Lung (tissue), 12 donors: ENCODE measurements around the gene HS6ST3. TPM values are rescaled to one million over a fixed set of nuclear protein-coding genes. Genes with fewer than 3 reads are reported as not detected.

Experiments
- ATAC-seq: fragments of 200-7000 bp; cut with Tn5 transposase; one replicate; pipeline ENCODE4 v1.9.1; 2020; ENCODE audit warnings: moderate number of reproducible peaks; ENCODE audit not compliant: insufficient read depth, low FRiP score
- DNase-seq, 3 donors: peaks; one replicate each; pipeline ENCODE4 v3.0.0-alpha.2; 2013 to 2017
- H3K27ac ChIP-seq, 2 donors: one replicate each; pipeline ENCODE4 v1.5.1; 2013; ENCODE audit warnings: mild to moderate bottlenecking in 2 of 2, moderate library complexity in 2 of 2, control low read depth in 1 of 2, inconsistent platforms in 1 of 2, low read depth in 1 of 2, low read length in 1 of 2
- H3K27me3 ChIP-seq, 3 donors: one replicate each; pipeline ENCODE4 v1.5.1; 2013; ENCODE audit warnings: low read length in 2 of 3; ENCODE audit not compliant: control insufficient read depth in 3 of 3, insufficient read depth in 3 of 3
- H3K36me3 ChIP-seq, 4 donors: one replicate each; pipeline ENCODE4 v1.5.1; 2013; ENCODE audit warnings: low read length in 4 of 4, mild to moderate bottlenecking in 1 of 4, moderate library complexity in 1 of 4; ENCODE audit not compliant: control insufficient read depth in 4 of 4, insufficient read depth in 4 of 4
- H3K4me1 ChIP-seq, 5 donors: one replicate each; pipeline ENCODE4 v1.5.1; 2013; ENCODE audit warnings: low read length in 5 of 5, mild to moderate bottlenecking in 2 of 5, moderate library complexity in 1 of 5; ENCODE audit not compliant: control insufficient read depth in 5 of 5, insufficient read depth in 5 of 5
- H3K4me3 ChIP-seq: one replicate; pipeline ENCODE4 v1.5.1; 2013; ENCODE audit warnings: mild to moderate bottlenecking, control low read depth, moderate library complexity
- H3K9ac ChIP-seq, 2 donors: one replicate each; pipeline ENCODE4 v1.5.1; 2013; ENCODE audit warnings: low read length in 2 of 2, control low read depth in 1 of 2; ENCODE audit not compliant: insufficient read depth in 1 of 2
- H3K9me3 ChIP-seq, 4 donors: one replicate each; pipeline ENCODE4 v1.5.1; 2013; ENCODE audit warnings: low read length in 3 of 4, mild to moderate bottlenecking in 1 of 4, moderate library complexity in 1 of 4; ENCODE audit not compliant: control insufficient read depth in 4 of 4, insufficient read depth in 3 of 4
- WGBS, 2 donors: extraction: QIAGEN DNeasy Blood & Tissue Kit; methylation state at CpG; one replicate each; pipeline ENCODE4 v1.1.7; 2013; 5-methylcytosine and 5-hydroxymethylcytosine counted together
- polyA plus RNA-seq, 2 donors: library from polyadenylated mRNA; stranded (reverse); fragments of 200-250 nt; gene quantifications; one replicate each; pipeline ENCODE4 v1.2.1, GENCODE V29; 2013
- total RNA-seq, 2 donors: library from RNA; depleted of rRNA in 1 of 2; stranded (reverse); fragments of >200 nt in 1 of 2; gene quantifications; one replicate each; pipeline ENCODE4 v1.2.1, GENCODE V29; 2014 to 2021
- TF ChIP-seq, protein P1 (sequence below): IDR thresholded peaks from 2 replicates; pipeline ENCODE4 v1.5.1; 2012; ENCODE audit warnings: mild to moderate bottlenecking; ENCODE audit errors: control extremely low read depth, extremely low read depth
- donor health status: control.
- donor health status: control.
- donor health status: Bipolar disorder and iron deficiency.
- donor health status: healthy.
- donor health status: DM: yes; HTN: yes; CAD: no.

The HS6ST3 gene
- total and polyA plus RNA-seq, 4 donors = 0.01 to 0.17 (median 0.04) TPM

DNA sequence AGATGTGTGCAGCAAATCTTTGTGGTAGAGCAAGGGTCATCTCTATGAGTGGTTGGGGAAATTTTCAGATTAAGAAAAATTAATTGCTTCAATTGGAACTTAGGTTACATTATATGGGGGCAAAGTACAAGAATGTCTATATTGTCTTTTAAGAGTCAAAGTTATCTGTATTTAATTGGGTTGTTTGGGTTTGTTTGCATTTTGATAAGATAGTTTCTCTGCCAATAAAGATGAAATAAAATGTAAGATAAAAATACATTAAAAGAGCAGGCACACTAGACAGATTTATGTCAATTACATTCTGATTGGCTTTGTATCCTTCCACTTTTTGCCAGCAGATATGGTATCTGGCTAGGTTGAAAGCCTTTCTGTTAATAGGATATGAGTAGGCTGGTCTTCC lies 587.1 kb downstream of the HS6ST3 start:
- Histone ChIP-seq H3K27ac (no peak overlapping the region), H3K9ac (no peak overlapping the region), H3K4me3 (no peak overlapping the region), H3K36me3 (no peaks in the 10 kb centered on the region), H3K9me3 (no peaks in the 10 kb centered on the region), H3K4me1 (no peaks in the 10 kb centered on the region), H3K27me3 (no peaks in the 10 kb centered on the region)
- DNase-seq (no peak), ATAC-seq (no peak)
- TF ChIP-seq, protein P1, sequence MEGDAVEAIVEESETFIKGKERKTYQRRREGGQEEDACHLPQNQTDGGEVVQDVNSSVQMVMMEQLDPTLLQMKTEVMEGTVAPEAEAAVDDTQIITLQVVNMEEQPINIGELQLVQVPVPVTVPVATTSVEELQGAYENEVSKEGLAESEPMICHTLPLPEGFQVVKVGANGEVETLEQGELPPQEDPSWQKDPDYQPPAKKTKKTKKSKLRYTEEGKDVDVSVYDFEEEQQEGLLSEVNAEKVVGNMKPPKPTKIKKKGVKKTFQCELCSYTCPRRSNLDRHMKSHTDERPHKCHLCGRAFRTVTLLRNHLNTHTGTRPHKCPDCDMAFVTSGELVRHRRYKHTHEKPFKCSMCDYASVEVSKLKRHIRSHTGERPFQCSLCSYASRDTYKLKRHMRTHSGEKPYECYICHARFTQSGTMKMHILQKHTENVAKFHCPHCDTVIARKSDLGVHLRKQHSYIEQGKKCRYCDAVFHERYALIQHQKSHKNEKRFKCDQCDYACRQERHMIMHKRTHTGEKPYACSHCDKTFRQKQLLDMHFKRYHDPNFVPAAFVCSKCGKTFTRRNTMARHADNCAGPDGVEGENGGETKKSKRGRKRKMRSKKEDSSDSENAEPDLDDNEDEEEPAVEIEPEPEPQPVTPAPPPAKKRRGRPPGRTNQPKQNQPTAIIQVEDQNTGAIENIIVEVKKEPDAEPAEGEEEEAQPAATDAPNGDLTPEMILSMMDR = no peak

DNA sequence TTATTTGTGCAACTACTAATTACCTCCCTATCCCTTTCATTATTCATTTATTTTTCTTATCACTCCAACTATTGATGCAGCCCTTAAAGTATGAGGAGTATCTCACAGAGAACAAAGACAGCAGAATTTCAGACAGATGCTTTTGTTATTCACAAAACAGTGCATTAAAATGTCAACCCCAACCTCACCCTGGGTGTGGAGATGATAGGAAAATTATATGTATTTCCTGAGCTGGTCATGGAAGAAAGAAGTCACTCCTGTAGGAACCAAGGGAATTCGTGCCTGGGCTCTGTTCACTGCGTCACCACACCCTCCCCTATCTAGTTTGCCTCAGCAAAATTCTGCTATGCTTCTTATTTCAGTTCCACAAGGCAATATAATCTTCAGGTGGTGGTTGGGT lies 588.9 kb downstream of the HS6ST3 start:
- Histone ChIP-seq H3K27ac (no peak overlapping the region), H3K27me3 (no peaks in the 10 kb centered on the region), H3K9me3 (no peaks in the 10 kb centered on the region), H3K36me3 (no peaks in the 10 kb centered on the region), H3K4me1 (no peaks in the 10 kb centered on the region), H3K9ac (no peak overlapping the region), H3K4me3 (no peak overlapping the region)
- ATAC-seq = no peak
- TF ChIP-seq, protein P1 = no peak
- no peak for DNase-seq
- 77 to 81% methylated on average over 2 of the region's 2 CpGs for WGBS, 2 donors

DNA sequence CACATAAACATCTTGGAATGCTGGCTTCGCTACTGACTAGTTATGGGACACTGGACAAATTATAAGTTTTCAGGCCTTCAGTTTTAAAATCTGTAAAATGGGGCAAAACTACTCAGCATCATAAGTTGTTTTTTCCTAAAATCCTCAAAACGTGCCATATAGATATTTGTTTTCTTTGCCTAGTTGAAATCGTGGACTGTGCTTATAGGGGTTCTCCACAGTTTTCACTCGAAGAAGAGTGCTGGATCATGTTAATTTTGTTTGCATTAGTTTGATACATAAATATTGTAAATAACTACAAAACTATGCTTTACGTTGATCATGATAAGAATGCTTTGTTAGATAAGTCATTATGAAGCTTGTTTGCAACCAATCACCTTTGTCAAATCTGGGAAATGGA lies 591.0 kb downstream of the HS6ST3 start:
- no peak for ATAC-seq

DNA sequence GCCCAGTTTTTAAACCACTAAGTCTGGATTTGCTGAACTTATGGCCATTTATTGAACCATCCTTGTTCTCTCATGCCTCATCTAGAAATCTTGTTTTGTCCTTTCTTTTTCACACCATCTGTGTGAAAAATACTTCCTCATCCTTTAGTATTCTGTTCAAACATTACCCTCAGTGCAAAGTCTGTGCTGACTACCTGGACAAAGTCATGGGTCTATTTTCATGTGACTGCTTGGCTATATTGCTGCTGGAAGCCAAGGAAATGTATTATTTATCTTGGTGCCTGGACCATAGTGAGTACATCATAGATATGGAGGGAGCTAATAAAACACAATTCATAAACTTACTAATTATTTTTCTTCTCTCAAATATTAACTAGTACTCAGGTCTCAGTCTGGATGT lies 591.9 kb downstream of the HS6ST3 start:
- TF ChIP-seq, protein P1 = no peak
- no peak overlapping the region for H3K9ac ChIP-seq
- no peak for ATAC-seq

More for the DNA sequence above, 591.0 kb downstream of the HS6ST3 start:
- Histone ChIP-seq H3K4me1 (no peaks in the 10 kb centered on the region), H3K27me3 (no peaks in the 10 kb centered on the region), H3K9ac (no peak overlapping the region), H3K4me3 (no peak overlapping the region), H3K36me3 (no peaks in the 10 kb centered on the region), H3K27ac (no peak overlapping the region), H3K9me3 (no peaks in the 10 kb centered on the region)
- DNase-seq = no peak
- TF ChIP-seq, protein P1 = no peak
- WGBS, 2 donors = 84% methylated on average over 5 of the region's 5 CpGs

More for the DNA sequence above, 591.9 kb downstream of the HS6ST3 start:
- H3K36me3 ChIP-seq = no peaks in the 10 kb centered on the region
- H3K4me1 ChIP-seq = no peaks in the 10 kb centered on the region
- no peak for DNase-seq
- no peak overlapping the region for H3K27ac ChIP-seq
- H3K9me3 ChIP-seq = no peaks in the 10 kb centered on the region
- no peak overlapping the region for H3K4me3 ChIP-seq
- no peaks in the 10 kb centered on the region for H3K27me3 ChIP-seq
